NCI-H1694 (cell line): ENCODE measurements around the gene CAB39.
A peak's percentile ranks its signal among the peaks of the same experiment; 100 is the strongest.

Experiments used
- DNase-seq: peaks from one replicate; lab custom pipeline; 2025; lab: John Stamatoyannopoulos, UW

Gene CAB39

GRCh38 chr2:230785346-230785745 lies 72.7 kb downstream of the CAB39 start:
- no peak for DNase-seq

GRCh38 chr2:230787101-230787500 lies 74.5 kb downstream of the CAB39 start:
- DNase-seq = no peak

- no peak for DNase-seq
Measured at GRCh38 chr2:230788554-230789175, 76.0 kb downstream of the CAB39 start.

GRCh38 chr2:230790981-230791380 lies 78.3 kb downstream of the CAB39 start:
- DNase-seq = no peak

DNA sequence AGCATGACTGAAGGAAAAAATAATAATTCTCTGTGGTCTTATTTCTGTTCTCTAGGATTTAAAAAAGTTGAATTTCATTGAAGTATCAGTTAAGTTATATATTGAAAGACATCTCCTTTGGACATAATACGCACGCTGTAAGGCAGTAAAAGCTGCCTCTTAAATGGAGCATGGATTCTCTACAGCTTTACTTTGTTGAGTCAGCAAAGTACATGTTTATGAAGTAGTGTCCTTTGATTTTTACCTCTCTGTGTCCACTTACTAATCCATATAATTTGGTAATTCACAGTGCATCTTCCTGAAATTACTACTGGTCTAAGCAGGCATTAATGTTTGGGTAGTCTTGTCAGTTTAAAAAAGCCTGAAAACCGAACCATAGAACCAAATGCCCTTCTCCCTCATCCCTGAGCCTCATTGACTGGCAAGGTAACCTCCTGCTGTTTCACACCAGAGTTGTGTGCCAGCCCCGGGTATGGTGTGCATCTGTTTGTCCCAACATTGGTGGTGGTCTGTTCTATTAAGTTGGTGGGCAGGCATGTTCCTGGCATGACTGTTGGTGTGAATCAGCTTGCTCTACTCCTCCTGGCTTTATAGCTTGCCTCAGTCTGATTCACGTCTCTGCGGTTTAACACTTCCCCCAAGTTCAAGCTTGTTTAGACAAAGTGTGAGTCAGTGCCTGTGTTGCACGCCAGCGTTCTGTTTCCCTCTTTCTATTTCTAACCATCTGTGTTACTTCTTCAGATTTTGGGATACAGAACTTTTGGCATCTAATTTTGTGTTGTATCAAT lies 81.1 kb downstream of the CAB39 start:
- no peak for DNase-seq

DNA sequence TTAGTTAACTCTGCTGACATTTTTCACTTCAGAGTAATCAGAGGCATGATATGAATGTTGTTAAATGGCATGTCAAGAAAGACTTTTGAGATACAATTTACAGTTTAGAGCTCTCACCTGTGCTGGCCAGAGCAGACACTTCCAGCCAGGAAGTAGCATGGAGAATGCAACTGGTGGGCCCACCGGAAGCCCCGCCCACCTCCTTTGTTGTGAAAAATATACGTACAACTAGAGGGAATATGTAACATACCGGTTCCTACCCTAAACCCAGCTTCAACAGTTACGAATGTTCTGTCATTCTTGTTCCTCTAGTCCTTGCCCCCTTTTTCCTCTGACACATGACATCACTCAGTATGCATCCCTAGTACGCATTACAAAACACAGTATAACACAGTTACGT lies 81.9 kb downstream of the CAB39 start:
- DNase-seq = no peak

DNA sequence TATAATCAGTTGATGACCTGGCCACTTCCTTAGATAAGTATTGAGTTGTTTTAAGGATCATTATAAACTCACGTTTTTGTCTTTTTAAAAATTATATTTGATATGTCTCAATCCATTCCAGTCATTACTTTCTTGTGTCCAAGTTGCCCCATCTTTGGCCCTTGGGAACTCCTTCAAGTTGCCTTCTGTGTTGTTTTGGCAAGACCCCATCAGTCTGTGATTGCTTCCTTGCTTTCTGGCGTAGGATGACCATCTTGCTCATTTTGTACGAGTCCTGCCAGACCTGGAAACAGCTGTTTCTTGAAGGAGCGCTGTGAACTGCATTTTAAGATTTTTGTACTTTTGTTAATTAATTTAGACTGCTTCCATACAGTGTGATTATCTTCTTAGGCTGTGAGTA lies 83.2 kb downstream of the CAB39 start:
- DNase-seq = no peak

DNA sequence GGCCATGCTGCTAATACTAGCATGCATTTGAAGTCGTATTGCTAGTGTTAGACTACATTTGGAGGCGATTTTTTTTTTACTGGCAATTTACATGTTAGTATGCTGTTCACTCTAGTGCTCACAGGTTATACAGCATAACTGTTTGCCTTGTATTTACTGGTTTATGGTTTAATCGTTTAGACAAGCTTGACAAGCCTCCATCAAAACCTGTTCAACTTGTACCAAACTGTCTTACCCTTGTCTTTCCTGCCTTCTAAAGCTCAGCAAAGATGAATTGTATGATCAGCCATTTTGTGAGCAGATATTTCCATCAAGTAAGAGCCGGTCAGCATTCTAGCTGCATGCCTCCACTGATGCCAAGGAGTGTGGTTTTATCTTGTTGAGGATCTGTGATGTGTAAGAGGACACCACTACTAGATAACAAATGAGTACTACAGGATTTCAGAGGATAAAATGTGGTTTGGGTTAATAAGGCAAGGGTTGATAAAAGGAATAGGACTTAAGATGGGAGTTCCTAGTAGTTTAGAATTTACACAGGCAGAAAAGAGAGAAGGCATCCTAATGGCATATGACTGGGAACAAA lies 83.7 kb downstream of the CAB39 start:
- DNase-seq = no peak

- DNase-seq = no peak
Measured at GRCh38 chr2:230797515-230798495, 85.2 kb downstream of the CAB39 start.

GRCh38 chr2:230798769-230799399 lies 86.2 kb downstream of the CAB39 start:
- DNase-seq = peak; percentile 25

GRCh38 chr2:230805353-230806017 lies 92.8 kb downstream of the CAB39 start:
- no peak for DNase-seq

- DNase-seq = no peak
Measured at GRCh38 chr2:230807729-230808128, 95.1 kb downstream of the CAB39 start.

DNA sequence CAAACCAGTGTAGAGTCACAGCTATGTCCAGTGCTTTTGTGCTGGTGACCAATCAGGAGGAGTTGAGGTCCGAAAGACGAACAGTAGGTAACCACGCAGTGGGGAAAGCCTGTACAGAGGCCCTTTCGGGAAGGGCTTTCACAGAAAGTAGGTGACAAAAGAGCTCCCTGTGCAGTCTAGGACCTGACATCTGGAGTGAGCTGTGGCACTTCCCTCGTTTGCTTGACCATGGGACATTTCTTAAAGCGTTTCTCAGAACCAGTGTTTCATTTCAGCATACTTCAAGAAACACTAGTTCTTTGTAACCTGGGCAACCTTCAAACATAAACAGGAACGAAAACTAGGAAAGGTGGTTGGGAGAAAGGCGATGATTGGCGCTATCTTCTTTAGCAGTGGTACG lies 96.4 kb downstream of the CAB39 start:
- no peak for DNase-seq

GRCh38 chr2:230809677-230810251 lies 97.1 kb downstream of the CAB39 start:
- no peak for DNase-seq

- DNase-seq = no peak
Measured at GRCh38 chr2:230811508-230811907, 98.9 kb downstream of the CAB39 start.

GRCh38 chr2:230812033-230812432 lies 99.4 kb downstream of the CAB39 start:
- no peak for DNase-seq

DNA sequence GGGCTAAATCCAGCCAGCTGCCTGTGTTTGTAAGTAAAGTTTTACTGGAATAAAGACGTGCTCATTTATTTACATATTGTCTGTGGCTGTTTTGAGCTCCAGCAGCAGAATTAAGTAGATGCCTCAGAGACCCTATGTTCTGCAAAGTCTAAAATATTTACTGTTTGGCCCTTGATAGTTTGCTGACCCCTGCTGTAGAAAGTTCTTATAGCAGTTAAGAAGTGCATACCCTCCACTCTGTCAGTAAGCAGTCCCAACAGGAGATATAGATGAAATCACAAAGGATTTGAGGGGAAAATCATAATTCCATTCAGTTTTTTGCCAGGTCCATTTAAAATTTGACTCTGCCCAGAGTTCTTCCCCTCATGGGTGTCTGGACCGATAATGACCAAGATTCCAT lies 102.0 kb downstream of the CAB39 start:
- DNase-seq = no peak

DNA sequence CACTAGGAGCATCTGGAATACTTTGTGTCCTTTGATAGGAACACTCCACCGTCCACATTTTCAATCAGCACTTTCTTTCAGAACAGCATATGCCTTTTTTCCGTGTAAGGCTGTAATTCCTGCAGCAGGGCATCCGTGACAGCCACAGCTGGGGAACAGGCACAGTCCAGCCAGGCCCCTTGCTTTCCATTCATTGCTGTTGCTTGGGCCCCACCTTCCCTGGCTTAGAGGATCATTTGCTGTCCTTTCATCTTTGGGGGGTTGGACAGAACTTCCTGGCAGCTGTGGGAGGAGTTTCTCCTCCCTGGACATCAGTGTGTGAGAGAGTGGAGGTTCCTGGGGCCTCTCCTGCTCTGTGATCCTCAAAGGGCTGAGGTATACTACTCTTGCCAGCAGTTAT lies 102.4 kb downstream of the CAB39 start:
- no peak for DNase-seq

DNA sequence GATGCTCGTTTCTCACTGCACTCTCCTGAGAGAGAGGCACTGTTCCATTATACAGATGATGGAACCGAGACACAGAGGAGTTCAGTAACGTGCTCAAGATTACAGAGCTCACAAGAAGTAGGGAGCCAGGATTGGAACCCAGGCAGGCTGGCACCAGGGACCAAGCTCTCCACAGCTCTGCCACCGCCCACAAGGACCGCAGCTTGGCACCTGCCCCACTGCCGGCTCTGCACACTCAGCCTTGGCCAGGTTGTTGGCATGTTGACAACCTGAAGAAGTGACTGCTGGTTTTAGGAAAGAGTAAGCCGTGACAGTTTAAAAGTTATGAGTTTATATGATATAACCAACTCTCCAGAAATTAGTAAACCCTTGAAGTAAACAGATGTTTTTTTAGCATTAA lies 104.1 kb downstream of the CAB39 start:
- DNase-seq = no peak

GRCh38 chr2:230819433-230819832 lies 106.8 kb downstream of the CAB39 start:
- no peak for DNase-seq
